GM19324 (cell line): Measurements from ENCODE around the gene BCOR.
A peak's percentile ranks its signal among the peaks of the same experiment; 100 is the strongest.

Experiments
- ATAC-seq: cut with Tn5 transposase; IDR thresholded peaks from one replicate; pipeline ENCODE4 v1.9.1; 2021; ENCODE audit warnings: mild to moderate bottlenecking, moderate library complexity; ENCODE audit not compliant: unreplicated experiment, low FRiP score

BCOR gene

DNA sequence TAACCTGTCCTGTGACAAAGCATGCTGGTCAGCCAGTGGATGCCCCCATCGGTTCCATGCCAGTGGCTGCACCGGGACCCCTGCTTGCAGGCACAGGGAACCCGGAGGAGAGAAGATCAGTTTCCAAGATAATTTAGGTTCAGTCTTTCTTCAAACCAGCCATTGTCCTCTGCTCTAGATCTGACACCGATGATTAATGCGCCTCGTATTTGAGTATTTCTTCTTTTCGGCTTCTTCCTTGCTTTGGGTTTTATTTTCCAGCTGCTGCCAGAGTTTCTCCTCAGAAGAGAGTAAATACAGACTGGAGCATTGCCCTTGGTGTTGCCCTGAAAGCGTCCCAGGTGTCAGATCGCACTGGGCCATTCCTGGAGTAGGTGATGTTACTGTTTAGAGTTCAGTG is 19.2 kb upstream of the BCOR start:
- ATAC-seq, result no peak

- ATAC-seq, result no peak
Measured at GRCh38 chrX:40112996-40113395, 15.2 kb upstream of the BCOR start.

DNA sequence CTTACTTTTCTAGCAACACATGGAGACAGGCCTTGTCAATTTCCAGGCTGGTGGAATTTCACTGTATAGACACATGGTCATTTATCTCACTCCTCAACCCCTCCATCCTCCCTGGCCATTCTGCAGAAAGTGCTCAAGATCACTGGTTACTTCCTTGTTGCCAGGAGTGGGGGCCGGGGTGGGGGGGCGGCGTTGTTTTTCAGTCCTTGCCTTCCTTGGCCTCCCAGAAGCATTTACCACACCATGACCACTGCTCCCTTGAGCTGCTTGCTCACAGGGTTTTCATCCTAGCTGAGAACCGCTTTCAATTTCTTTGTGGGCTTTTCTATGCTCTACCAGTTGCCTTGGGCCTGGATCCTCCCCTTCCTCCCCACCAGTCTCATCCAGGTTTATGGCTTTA is 14.1 kb upstream of the BCOR start:
- ATAC-seq, result no peak

GRCh38 chrX:40109288-40110008 is 11.7 kb upstream of the BCOR start:
- no peak for ATAC-seq

GRCh38 chrX:40108959-40109287 is 11.2 kb upstream of the BCOR start:
- ATAC-seq, result no peak

DNA sequence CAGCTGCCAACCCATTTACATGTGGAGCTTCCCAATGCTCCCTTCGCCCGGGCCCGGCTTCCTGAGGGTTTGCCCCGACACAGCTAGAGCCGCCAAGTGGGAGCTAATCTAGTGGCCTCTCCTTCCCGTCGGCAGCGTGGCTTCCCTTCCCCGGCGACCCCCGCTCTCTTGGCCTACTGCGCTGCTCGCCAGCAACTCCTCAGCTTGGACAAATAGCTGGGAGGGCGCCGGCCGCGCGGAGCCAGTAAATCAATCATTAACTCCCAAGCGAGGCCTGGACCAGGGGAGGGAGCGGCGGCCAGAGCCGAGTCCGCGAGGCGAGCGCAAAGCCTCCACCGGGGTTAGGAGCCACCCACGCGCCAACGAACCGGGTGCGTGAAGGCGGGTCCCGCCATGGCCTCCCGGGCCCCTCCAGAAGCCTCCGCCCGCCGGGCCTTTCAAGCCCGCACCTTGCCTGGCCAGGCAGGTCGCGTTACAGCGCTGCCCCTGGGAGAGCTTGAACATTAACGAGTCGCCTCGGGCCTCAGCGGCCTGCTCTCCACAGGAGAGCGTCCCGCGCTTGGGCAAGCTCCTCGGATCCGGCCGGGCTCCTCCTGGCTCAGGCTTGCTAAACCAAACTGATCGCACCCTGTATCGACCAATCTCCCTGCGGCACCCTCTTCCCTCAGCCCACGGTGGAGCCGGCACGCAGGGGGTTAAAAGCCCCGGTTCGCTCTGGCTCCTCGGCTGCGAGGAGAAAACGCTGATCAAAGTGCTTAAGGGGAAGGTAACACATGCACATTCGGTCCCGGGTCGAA is 10.6 kb upstream of the BCOR start:
- no peak for ATAC-seq

GRCh38 chrX:40107291-40108161 is 9.8 kb upstream of the BCOR start:
- ATAC-seq, result no peak

- ATAC-seq, result no peak
Measured at GRCh38 chrX:40106676-40107290, 9.0 kb upstream of the BCOR start.

- peak; percentile 27 for ATAC-seq
Measured at GRCh38 chrX:40105835-40106675, 8.3 kb upstream of the BCOR start.

GRCh38 chrX:40104985-40105834 is 7.5 kb upstream of the BCOR start:
- ATAC-seq, result peak; percentile 37

DNA sequence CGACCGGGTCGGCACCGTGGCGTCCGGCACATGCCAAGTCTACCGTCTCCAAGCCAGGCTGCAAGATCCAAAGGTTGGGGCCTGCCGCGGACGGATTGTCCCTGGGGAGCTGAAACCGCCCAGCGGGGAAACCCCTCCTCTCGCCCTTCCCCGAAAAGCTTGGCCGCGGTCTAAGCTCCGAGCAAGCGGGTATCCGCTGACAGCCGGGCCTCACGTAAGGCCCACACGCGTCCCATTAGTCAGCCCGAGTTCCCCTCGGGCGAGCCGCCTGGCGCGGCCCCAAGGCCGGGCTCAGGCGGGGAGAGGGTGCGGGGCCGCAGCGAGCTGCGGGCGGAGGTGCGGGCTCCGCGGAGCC is 6.8 kb upstream of the BCOR start:
- peak; percentile 32 for ATAC-seq

- ATAC-seq, result no peak
Measured at GRCh38 chrX:40103565-40104323, 6.0 kb upstream of the BCOR start.

- ATAC-seq, result no peak
Measured at GRCh38 chrX:40102393-40103381, 4.9 kb upstream of the BCOR start.

GRCh38 chrX:40101430-40101802 is 3.7 kb upstream of the BCOR start:
- no peak for ATAC-seq

DNA sequence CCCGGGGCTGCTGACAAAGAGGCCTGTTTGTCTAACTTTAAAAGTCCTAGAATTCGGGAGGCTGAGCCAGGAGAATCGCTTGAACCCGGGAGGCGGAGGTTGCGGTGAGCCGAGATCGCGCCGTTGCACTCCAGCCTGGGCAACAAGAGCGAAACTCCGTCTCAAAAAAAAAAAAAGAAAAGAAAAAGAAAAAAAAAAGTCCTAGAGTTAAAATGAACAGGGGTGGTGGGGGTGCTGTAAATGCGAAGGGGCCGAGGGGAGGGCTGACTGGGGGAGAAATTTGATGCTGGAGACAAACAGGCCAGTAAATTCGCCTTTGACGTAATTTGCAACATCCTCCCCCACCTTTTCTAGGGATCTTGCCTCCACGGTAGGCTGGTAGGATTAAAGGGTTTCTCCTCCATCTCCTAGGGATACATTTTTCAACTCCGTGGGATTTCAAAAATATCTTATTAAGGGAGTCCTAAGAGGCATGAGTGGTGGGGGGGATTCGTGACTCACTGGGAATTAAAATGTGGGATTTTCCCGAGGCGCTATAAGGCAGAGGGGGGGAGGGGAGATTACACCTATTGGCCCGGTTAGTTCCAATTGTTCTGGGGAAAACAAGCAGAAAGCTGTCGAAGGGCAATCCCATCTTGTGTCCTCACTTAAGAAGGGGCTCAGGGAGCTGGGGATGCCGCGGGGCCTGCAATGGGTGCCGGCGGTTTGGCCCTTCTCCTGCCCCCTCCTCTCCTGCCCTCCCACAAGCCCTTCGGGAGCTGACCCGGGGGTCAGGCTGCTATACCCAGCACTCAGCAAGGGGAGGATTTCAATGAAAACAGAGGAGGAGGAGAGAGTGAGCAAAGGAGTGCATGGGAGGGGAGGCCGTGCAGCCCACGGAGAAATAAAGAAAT is 3.0 kb upstream of the BCOR start:
- ATAC-seq, result no peak

DNA sequence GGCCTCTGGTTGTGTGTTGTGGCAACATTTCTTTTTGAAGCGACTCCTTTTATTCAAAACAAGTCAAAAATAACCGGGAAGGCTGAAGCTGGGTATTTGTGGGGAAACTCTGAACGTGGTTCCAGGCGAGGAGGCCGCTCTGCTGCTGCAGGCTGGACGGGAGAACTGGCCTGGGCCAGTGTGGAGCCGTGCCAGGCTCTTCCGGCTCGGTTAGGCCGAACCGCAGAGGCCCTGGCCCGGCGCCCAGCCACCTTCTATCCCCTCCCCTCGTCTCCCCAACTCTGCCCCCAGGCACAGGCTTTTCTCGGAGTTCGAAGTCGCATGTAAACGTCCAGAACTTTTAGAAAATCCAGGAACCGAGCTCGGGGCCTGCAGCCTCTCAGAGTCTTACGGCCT is 2.4 kb upstream of the BCOR start:
- no peak for ATAC-seq
